ENCODE measurements around the gene NKG7. TPM values are rescaled to one million over a fixed set of nuclear protein-coding genes. Genes with fewer than 3 reads are reported as not detected.

NKG7 gene, protein sequence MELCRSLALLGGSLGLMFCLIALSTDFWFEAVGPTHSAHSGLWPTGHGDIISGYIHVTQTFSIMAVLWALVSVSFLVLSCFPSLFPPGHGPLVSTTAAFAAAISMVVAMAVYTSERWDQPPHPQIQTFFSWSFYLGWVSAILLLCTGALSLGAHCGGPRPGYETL
- not detected in 2 replicates for total RNA-seq

GRCh38 chr19:51372649-51373504, at the start of gene NKG7:
Gene NKG7, minus strand, starts transcription at chr19:51372654. Its CDS starts 119 bp downstream, at chr19:51372535.

GRCh38 chr19:51417107-51417809, 44.8 kb upstream of the NKG7 start, which contains the start of gene SIGLEC10:
Gene SIGLEC10, minus strand, starts transcription at chr19:51417642. Its CDS starts 61 bp downstream, at chr19:51417581.

GRCh38 chr19:51387924-51388389, 15.5 kb upstream of the NKG7 start, which contains the start of gene LIM2:
Gene LIM2, minus strand, starts transcription at chr19:51387974. Its CDS starts 531 bp downstream, at chr19:51387443.

DNA sequence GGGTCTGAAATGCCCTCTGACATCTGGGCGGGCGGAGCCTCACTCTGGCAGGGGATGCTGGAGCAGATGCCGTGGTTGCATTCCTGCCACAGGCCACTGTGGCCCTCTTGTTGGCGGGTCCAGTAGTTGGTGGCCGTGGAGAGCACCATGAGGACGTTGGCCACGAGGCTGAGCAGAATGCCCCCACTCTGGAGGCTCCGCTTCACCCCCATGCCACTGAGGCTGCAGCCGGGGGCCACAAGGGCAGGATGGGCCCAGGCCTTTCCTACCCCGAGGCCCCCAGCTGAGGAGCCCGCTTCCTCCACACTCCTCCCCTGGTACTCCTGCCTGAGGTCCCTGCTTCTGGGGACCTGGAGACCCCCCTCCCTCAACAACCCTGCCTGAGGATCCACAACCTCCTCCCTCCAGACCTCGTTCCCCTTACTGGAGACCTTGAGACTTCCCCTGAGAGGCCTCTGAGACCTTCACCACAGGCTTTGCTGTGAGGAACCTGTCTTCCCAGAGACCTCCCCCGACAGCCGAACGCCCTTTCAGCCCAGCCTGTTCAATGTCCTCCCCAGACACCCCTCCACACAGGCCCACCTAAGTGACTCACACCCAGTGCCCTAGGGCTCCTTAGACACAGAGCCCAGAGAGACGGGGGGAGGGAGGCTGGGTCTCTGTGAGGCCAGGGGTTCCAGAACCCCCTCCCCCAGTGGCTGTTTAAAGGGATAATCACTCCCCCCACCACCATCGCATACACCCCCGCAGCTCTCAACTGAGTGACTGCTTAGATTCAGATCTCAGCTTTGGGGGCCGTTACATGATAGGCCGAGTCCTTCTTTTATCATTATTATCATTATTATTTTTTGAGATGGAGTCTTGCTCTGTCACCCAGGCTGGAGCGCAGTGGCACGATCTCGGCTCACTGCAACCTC, 3.8 kb downstream of the NKG7 start, which contains the start of gene CLDND2:
Gene CLDND2, minus strand, starts transcription at position 638 of the 917 bp plus-strand sequence. Its CDS starts 426 bp downstream, at position 212.

DNA sequence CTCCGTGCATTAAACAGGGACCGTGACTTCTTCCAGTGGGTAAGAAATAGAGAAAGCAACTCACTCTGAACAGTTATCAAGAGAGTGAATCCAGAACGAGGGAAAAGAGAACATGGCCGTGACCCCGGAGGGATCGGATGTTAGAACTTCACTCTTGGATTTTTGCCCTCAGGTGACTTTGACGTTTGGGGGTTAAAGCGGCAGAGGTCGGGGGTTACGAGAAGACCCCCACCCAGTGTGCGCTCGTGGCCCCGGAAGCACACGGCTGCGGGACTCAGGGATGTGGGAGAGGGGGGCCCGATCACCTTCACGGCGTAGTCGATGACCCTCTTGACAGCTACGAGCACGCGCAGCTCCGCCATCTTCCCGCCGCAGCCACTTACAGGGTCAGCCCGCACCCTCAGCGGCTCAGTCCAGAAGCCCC, 6.5 kb downstream of the NKG7 start, which contains the start of gene ETFB:
Gene ETFB, minus strand, starts transcription at position 424 of the 424 bp plus-strand sequence. Its CDS starts 62 bp downstream, at position 362.

DNA sequence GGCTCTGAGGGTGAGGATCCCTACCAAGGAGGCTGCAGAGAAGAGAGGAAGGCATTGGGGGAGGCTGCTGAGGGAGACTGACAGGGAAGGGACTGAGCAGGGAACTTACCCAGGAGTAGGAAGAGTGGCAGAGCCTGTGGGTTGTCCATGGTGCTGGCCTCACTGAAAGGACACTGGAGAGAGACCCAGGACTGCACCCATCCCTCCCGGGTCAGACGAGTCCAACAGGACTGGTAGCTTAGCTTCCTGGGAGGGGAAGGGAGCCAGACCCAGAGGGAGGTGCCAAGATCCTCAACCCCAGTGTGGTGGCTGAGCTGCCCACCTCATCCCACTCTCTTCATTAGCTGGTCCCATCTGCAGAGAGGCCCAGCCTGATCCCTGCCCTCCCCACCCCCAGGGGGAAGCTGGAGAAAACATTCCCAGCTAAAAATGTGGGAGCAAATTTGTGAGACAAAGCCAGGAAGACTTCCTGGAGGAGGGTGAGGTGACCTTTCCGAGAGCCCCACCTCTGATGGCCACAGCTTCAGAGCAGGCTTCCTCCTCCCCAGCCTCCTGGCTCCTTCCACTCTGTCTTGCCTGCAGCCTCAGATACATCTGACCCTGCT, 30.4 kb downstream of the NKG7 start, which contains the start of gene VSIG10L:
Gene VSIG10L, minus strand, starts transcription at position 164 of the 605 bp plus-strand sequence. Its CDS starts 15 bp downstream, at position 149.

Other genes with a start within 250 kb of the NKG7 start
- gene SIGLEC9, start 247.7 kb downstream of the NKG7 start, total RNA-seq = not detected in 2 replicates
- not detected in 2 replicates for gene SIGLEC7, start 230.4 kb downstream of the NKG7 start, total RNA-seq
- not detected in 2 replicates for gene CD33, start 147.6 kb downstream of the NKG7 start, total RNA-seq
- not detected in 2 replicates for gene SIGLECL1, start 121.6 kb downstream of the NKG7 start, total RNA-seq
- not detected in 2 replicates for gene IGLON5, start 61.0 kb downstream of the NKG7 start, total RNA-seq
- 0.68 and 1.6 TPM in 2 replicates for gene VSIG10L, start 30.5 kb downstream of the NKG7 start, total RNA-seq
- 26.7 and 59.9 TPM in 2 replicates for gene ETFB, start 6.3 kb downstream of the NKG7 start, total RNA-seq
- not detected in 2 replicates for gene CLDND2, start 3.7 kb downstream of the NKG7 start, total RNA-seq
- not detected in 2 replicates for gene LIM2, start 15.3 kb upstream of the NKG7 start, total RNA-seq
- not detected in 2 replicates for gene C19orf84, start 17.9 kb upstream of the NKG7 start, total RNA-seq
- gene SIGLEC10, start 45.0 kb upstream of the NKG7 start, total RNA-seq = not detected in 2 replicates
- gene SIGLEC8, start 85.8 kb upstream of the NKG7 start, total RNA-seq = not detected in 2 replicates
- not detected in 2 replicates for gene CEACAM18, start 105.9 kb upstream of the NKG7 start, total RNA-seq
- gene SIGLEC12, start 129.1 kb upstream of the NKG7 start, total RNA-seq = not detected in 2 replicates
- gene SIGLEC6, start 159.0 kb upstream of the NKG7 start, total RNA-seq = not detected in 2 replicates
- gene ZNF175, start 198.6 kb upstream of the NKG7 start, total RNA-seq = 1.4 and 3.2 TPM in 2 replicates

Data from nasal cavity respiratory epithelium epithelial cell of viscerocranial mucosa (primary cell).